Stomach (tissue), 9 donors: ENCODE data around the gene TANGO6. TPM values are rescaled to one million over a fixed set of nuclear protein-coding genes. Genes with fewer than 3 reads are reported as not detected.

Source experiments
- DNase-seq, 2 donors: peaks; one replicate each; pipeline versions ENCODE4 v3.0.0 to v3.0.0-alpha.2; 2013 to 2019
- H3K27ac ChIP-seq, 5 donors: fragments of 200-600 bp in 4 of 5; sonication (generic) in 4 of 5; one replicate each; pipeline ENCODE4 v1.5.1; 2013 to 2019; ENCODE audit warnings: mild to moderate bottlenecking in 1 of 5, moderate library complexity in 1 of 5
- H3K27me3 ChIP-seq, 3 donors: fragments of 200-600 bp; sonication (generic); one replicate each; pipeline ENCODE4 v1.5.1; 2017 to 2019; ENCODE audit warnings: mixed run types in 1 of 3
- H3K36me3 ChIP-seq, 4 donors: fragments of 200-600 bp; sonication (generic); 1 replicate in 3 of 4; 2 replicates in 1 of 4; pipeline ENCODE4 v1.5.1; 2016 to 2019
- H3K4me1 ChIP-seq, 4 donors: fragments of 200-600 bp; sonication (generic); one replicate each; pipeline ENCODE4 v1.5.1; 2016 to 2019
- H3K4me3 ChIP-seq, 4 donors: fragments of 200-600 bp; sonication (generic) in 3 of 4; one replicate each; pipeline ENCODE4 v1.5.1; 2016 to 2019; ENCODE audit warnings: mild to moderate bottlenecking in 1 of 4
- H3K9me3 ChIP-seq, 4 donors: fragments of 200-600 bp; sonication (generic); one replicate each; pipeline ENCODE4 v1.5.1; 2016 to 2019
- CTCF ChIP-seq, 7 experiments: fragments of 450-650 bp in 4 of 7; fragments of 200-600 bp in 3 of 7; sonication (generic) in 3 of 7; IDR thresholded peaks; one replicate each; pipeline ENCODE4 v1.5.1; 2016 to 2019; ENCODE audit warnings: antibody characterized with exemption in 7 of 7, control low read depth in 2 of 7, mild to moderate bottlenecking in 1 of 7
- EP300 ChIP-seq: sonication (generic); formaldehyde crosslinking; IDR thresholded peaks from one replicate; pipeline ENCODE4 v1.6.1; 2017; ENCODE audit warnings: antibody characterized with exemption
- POLR2A ChIP-seq, 4 donors: fragments of 450-650 bp; IDR thresholded peaks; one replicate each; pipeline ENCODE4 v1.6.1; 2016; ENCODE audit warnings: antibody characterized with exemption in 4 of 4, control low read depth in 2 of 4, mild to moderate bottlenecking in 1 of 4, moderate library complexity in 1 of 4
- POLR2AphosphoS5 ChIP-seq, 3 donors: sonication (generic); formaldehyde crosslinking; IDR thresholded peaks; one replicate each; pipeline ENCODE4 v1.6.1; 2016; ENCODE audit warnings: antibody characterized with exemption in 3 of 3
- WGBS, 5 donors: extraction: QIAGEN DNeasy Blood & Tissue Kit in 3 of 5; methylation state at CpG; one replicate each; pipeline versions ENCODE4 v1.1.5 to v1.1.7; 2013 to 2018; 5-methylcytosine and 5-hydroxymethylcytosine counted together
- intact Hi-C: fragments of 100-400 bp; cut with DNase I; formaldehyde crosslinking; loops from one replicate; pipeline ENCODE4 v1.15.1; 2023; ENCODE audit warnings: low total_unique reads
- polyA plus RNA-seq, 3 donors: library from polyadenylated mRNA; stranded (reverse); fragments of 200-250 nt; gene quantifications; one replicate each; pipeline ENCODE4 v1.2.3, GENCODE V29; 2013
- total RNA-seq, 5 donors: library from RNA; depleted of rRNA; stranded (reverse); fragments of >200 nt; gene quantifications; one replicate each; pipeline versions ENCODE4 v1.1.0 to v1.2.3, GENCODE V29; 2014 to 2016
- donor health status: healthy with polysubstance abuse.
- donor health status: Bipolar disorder and iron deficiency.
- donor health status: healthy.

Gene TANGO6
- total and polyA plus RNA-seq, 8 donors: 2.2 to 32.7 (median 11.4) TPM

GRCh38 chr16:69040144-69040909, 197.0 kb downstream of the TANGO6 start:
- Histone ChIP-seq H3K4me1 (peaks cover 0 to 4% (median 0%) of the 10 kb centered on the region in 4 donors), H3K36me3 (peaks cover 0 to 42% (median 34%) of the 10 kb centered on the region in 4 donors), H3K27me3 (no peaks in the 10 kb centered on the region), H3K9me3 (peaks cover 0 to 9% (median 4%) of the 10 kb centered on the region in 4 donors), H3K27ac (no peak overlapping the region), H3K4me3 (no peak overlapping the region)
- TF ChIP-seq EP300: no peak
- TF ChIP-seq CTCF (IDR thresholded peaks at IDR 0.05): no peak
- no peak for TF ChIP-seq POLR2A (IDR thresholded peaks at IDR 0.05)
- TF ChIP-seq POLR2AphosphoS5 (IDR thresholded peaks at IDR 0.05): no peak
- no peak for DNase-seq
- intact Hi-C loops: no loop called here
- 83 to 95% (median 92%) methylated on average over 6 of the region's 6 CpGs for WGBS, 5 donors

GRCh38 chr16:69048328-69049120, 205.2 kb downstream of the TANGO6 start:
- Histone ChIP-seq H3K4me3 (no peak overlapping the region), H3K4me1 (no peaks in the 10 kb centered on the region), H3K9me3 (no peaks in the 10 kb centered on the region), H3K27ac (no peak overlapping the region), H3K27me3 (no peaks in the 10 kb centered on the region), H3K36me3 (peaks cover 0 to 12% (median 4%) of the 10 kb centered on the region in 4 donors)
- WGBS, 5 donors: 89 to 95% (median 94%) methylated on average over 4 of the region's 4 CpGs
- TF ChIP-seq EP300 (no peak), POLR2AphosphoS5 (IDR thresholded peaks at IDR 0.05) (no peak), POLR2A (IDR thresholded peaks at IDR 0.05) (no peak), CTCF (IDR thresholded peaks at IDR 0.05) (no peak)
- intact Hi-C loops: no loop called here
- no peak for DNase-seq

GRCh38 chr16:69049146-69049545, 205.8 kb downstream of the TANGO6 start:
- H3K4me1 ChIP-seq: no peaks in the 10 kb centered on the region
- H3K36me3 ChIP-seq: peaks cover 0 to 6% (median under 1%) of the 10 kb centered on the region in 4 donors
- no peak overlapping the region for H3K27ac ChIP-seq
- no peak for TF ChIP-seq EP300
- TF ChIP-seq POLR2AphosphoS5 (IDR thresholded peaks at IDR 0.05): no peak
- no peak for TF ChIP-seq POLR2A (IDR thresholded peaks at IDR 0.05)
- no peak for TF ChIP-seq CTCF (IDR thresholded peaks at IDR 0.05)
- intact Hi-C loops: no loop called here
- H3K4me3 ChIP-seq: no peak overlapping the region
- WGBS, 5 donors: 96 to 100% (median 97%) methylated on average over 5 of the region's 5 CpGs
- H3K9me3 ChIP-seq: no peaks in the 10 kb centered on the region
- H3K27me3 ChIP-seq: no peaks in the 10 kb centered on the region
- no peak for DNase-seq

GRCh38 chr16:69049603-69050375, 206.5 kb downstream of the TANGO6 start:
- TF ChIP-seq POLR2AphosphoS5 (IDR thresholded peaks at IDR 0.05) (no peak), CTCF (IDR thresholded peaks at IDR 0.05) (no peak), EP300 (no peak), POLR2A (IDR thresholded peaks at IDR 0.05) (no peak)
- DNase-seq: no peak
- Histone ChIP-seq H3K36me3 (peaks cover 0 to 6% (median 0%) of the 10 kb centered on the region in 4 donors), H3K27me3 (no peaks in the 10 kb centered on the region), H3K4me3 (no peak overlapping the region), H3K9me3 (no peaks in the 10 kb centered on the region), H3K27ac (no peak overlapping the region), H3K4me1 (no peaks in the 10 kb centered on the region)
- WGBS, 5 donors: 85 to 93% (median 90%) methylated on average over 5 of the region's 5 CpGs
- intact Hi-C loops: no loop called here
